ENCODE measurements around the gene LIX1L. TPM values are rescaled to one million over a fixed set of nuclear protein-coding genes. Genes with fewer than 3 reads are reported as not detected.

The LIX1L gene
- total and polyA plus RNA-seq, 2 donors (not counting 3 experiments of a cell fraction or from before 2014, with no cell fraction given) = 54.9 to 56.4 TPM

DNA sequence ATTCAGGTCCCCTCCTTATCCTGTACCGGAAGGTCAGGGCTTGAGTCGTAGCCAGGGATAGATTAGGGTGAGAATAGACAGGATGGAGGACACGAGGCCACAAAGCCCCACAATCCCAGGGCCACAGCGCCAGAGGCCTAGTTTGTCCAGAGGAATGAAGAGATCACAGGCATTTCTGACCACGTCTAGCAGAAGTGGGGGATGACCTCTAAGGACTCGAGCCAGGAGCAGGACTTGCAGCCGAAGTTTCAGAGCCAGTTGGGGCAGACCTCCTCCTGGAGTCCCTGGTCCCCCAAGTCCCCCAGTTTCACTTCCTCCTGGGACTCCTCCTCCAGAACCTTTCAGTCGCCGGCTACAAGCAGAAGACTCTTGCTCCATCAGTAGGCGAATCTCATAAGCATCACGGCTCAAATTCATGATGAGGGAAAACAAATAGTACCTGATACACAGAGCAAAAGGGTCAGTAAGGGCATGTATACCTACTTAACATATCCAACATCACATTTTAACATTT lies 45.6 kb downstream of the LIX1L start:
- Histone ChIP-seq H3K36me3 (ENCODE audit: control insufficient read depth in 2 of 2, extremely low read depth in 1 of 2, insufficient read depth in 2 of 2, low read length in 2 of 2) (peaks cover 8 to 10% of the 10 kb centered on the region in 2 experiments), H3K9ac (replicated peaks; ENCODE audit: extremely low read depth, insufficient read depth, low read length) (no peak overlapping the region), H3K27me3 (ENCODE audit: control insufficient read depth in 2 of 2, insufficient read depth in 2 of 2, low read length in 2 of 2) (no peaks in the 10 kb centered on the region), H3K79me2 (ENCODE audit: control insufficient read depth, insufficient read depth, low read length) (peaks cover 7% of the 10 kb centered on the region), H4K20me1 (replicated peaks; ENCODE audit: control insufficient read depth, extremely low read depth, insufficient read depth, low read length) (no peaks in the 10 kb centered on the region), H3K4me1 (ENCODE audit: control insufficient read depth, extremely low read depth, insufficient read depth, low read length) (peaks cover 23% of the 10 kb centered on the region), H3K9me1 (replicated peaks; ENCODE audit: control insufficient read depth, extremely low read depth, insufficient read depth, low read length) (no peaks in the 10 kb centered on the region), H3K4me3 (replicated peaks in 1 of 3; ENCODE audit: insufficient read depth in 1 of 3, low read depth in 1 of 3, low read length in 3 of 3) (no peak overlapping the region), H2AFZ (ENCODE audit: low read depth, low read length) (no peak overlapping the region), H3K27ac (ENCODE audit: insufficient read depth, low read depth, low read length) (no peak overlapping the region), H3K4me2 (ENCODE audit: insufficient read depth, low read length) (no peak overlapping the region), H3K9me3 (replicated peaks; ENCODE audit: control insufficient read depth, insufficient read depth, low read length) (no peaks in the 10 kb centered on the region)
- no peak for DNase-seq (ENCODE audit: low read depth, low spot score)
- no TSS peak for BruUV-seq (replicated peaks)
- ChIA-PET POLR2A (interaction anchor here (1.7 kb wide), 1 partner anchor 21 kb away, joined by 7 read pairs; no protein-coding TSS in a partner anchor), CTCF (interaction anchor here (7.2 to 7.7 kb wide), 2 partner anchors 20 to 64 kb away, joined by 151 to 280 read pairs; partner anchors contain the start of gene NUDT17)
- FAIRE-seq = no peak
- dilution Hi-C loops (cut with MboI; ENCODE audit: extremely low pct_ligation_motif_present, low sequenced_read_pairs) = no loop called here
- intact Hi-C loops (cut with micrococcal nuclease) = no loop called here
- no peak for TF ChIP-seq MYC (IDR thresholded peaks at IDR 0.05; ENCODE audit: low read depth, low read length)

DNA sequence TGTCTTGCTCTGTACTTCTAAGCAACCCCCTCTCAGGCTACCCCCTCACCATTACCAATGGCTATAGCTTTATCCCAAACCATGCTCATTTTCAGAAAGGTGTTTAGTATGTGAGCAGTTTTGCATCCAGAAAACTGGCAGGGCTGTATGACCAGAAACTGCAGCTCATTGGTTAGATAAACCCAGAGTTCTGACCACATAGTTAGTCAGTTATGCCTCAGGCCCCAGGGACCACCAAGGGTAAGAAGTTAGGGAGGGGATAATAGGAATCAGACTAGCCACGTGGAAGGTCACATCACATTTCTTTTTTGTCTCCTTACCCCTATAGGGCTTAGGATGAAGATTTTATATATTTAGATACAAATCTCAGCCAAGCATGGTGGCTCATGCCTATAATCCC lies 49.2 kb downstream of the LIX1L start:
- DNase-seq (ENCODE audit: low read depth, low spot score) (no peak), FAIRE-seq (no peak)
- Histone ChIP-seq H3K9ac (replicated peaks; ENCODE audit: extremely low read depth, insufficient read depth, low read length) (no peak overlapping the region), H3K4me3 (replicated peaks in 1 of 3; ENCODE audit: insufficient read depth in 1 of 3, low read depth in 1 of 3, low read length in 3 of 3) (peak overlapping the region in 1 of 3 experiments; percentile 5), H4K20me1 (replicated peaks; ENCODE audit: control insufficient read depth, extremely low read depth, insufficient read depth, low read length) (no peaks in the 10 kb centered on the region), H3K27ac (ENCODE audit: insufficient read depth, low read depth, low read length) (peak overlapping the region; percentile 39), H3K4me2 (ENCODE audit: insufficient read depth, low read length) (peak overlapping the region; percentile 49), H3K4me1 (ENCODE audit: control insufficient read depth, extremely low read depth, insufficient read depth, low read length) (peaks cover 25% of the 10 kb centered on the region), H3K9me3 (replicated peaks; ENCODE audit: control insufficient read depth, insufficient read depth, low read length) (no peaks in the 10 kb centered on the region), H3K79me2 (ENCODE audit: control insufficient read depth, insufficient read depth, low read length) (peaks cover 7% of the 10 kb centered on the region), H2AFZ (ENCODE audit: low read depth, low read length) (peak overlapping the region; percentile 15), H3K27me3 (ENCODE audit: control insufficient read depth in 2 of 2, insufficient read depth in 2 of 2, low read length in 2 of 2) (no peaks in the 10 kb centered on the region), H3K36me3 (ENCODE audit: control insufficient read depth in 2 of 2, extremely low read depth in 1 of 2, insufficient read depth in 2 of 2, low read length in 2 of 2) (peaks cover 5 to 8% of the 10 kb centered on the region in 2 experiments), H3K9me1 (replicated peaks; ENCODE audit: control insufficient read depth, extremely low read depth, insufficient read depth, low read length) (no peaks in the 10 kb centered on the region)
- TSS peak; percentile 27 for BruUV-seq (replicated peaks)
- CTCF ChIA-PET = interaction anchor here (0.8 to 7.7 kb wide), 15 partner anchors 10 to 129 kb away, joined by 3 to 280 read pairs (median 6); partner anchors contain the start of genes ANKRD35, NUDT17, PEX11B and RBM8A
- dilution Hi-C loops (cut with MboI; ENCODE audit: extremely low pct_ligation_motif_present, low sequenced_read_pairs) = no loop called here
- POLR2A ChIA-PET = interaction anchor here (3.1 kb wide), 1 partner anchor 17 kb away, joined by 23 read pairs; no protein-coding TSS in a partner anchor
- TF ChIP-seq POLR2A (IDR thresholded peaks at IDR 0.05; ENCODE audit: low read depth, low read length) (no peak), GATA2 (IDR thresholded peaks at IDR 0.05; ENCODE audit: insufficient read depth, insufficient read length, low read depth, low read length) (no peak), EZH2 (IDR thresholded peaks at IDR 0.05; ENCODE audit: borderline replicate concordance, low read depth, low read length, severe bottlenecking) (no peak), FOS (IDR thresholded peaks at IDR 0.05; ENCODE audit: borderline replicate concordance, insufficient read depth, low read length) (no peak), JUN (IDR thresholded peaks at IDR 0.05; ENCODE audit: borderline replicate concordance, insufficient read depth, insufficient read length, low read depth) (no peak)
- TF ChIP-seq, protein P1, sequence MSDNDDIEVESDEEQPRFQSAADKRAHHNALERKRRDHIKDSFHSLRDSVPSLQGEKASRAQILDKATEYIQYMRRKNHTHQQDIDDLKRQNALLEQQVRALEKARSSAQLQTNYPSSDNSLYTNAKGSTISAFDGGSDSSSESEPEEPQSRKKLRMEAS (IDR thresholded peaks at IDR 0.05; ENCODE audit: insufficient read depth, insufficient read length) = no peak
- intact Hi-C loops (cut with micrococcal nuclease) = loop anchor here (5.0 kb wide), 1 partner anchor 49 kb away; the partner anchor contains the start of gene LIX1L
